ENCODE measurements around the gene HOXB5. TPM values are rescaled to one million over a fixed set of nuclear protein-coding genes. Genes with fewer than 3 reads are reported as not detected.

Gene HOXB5
- total RNA-seq, 2 donors from 2014 or later = 11.0 to 22.7 TPM

DNA sequence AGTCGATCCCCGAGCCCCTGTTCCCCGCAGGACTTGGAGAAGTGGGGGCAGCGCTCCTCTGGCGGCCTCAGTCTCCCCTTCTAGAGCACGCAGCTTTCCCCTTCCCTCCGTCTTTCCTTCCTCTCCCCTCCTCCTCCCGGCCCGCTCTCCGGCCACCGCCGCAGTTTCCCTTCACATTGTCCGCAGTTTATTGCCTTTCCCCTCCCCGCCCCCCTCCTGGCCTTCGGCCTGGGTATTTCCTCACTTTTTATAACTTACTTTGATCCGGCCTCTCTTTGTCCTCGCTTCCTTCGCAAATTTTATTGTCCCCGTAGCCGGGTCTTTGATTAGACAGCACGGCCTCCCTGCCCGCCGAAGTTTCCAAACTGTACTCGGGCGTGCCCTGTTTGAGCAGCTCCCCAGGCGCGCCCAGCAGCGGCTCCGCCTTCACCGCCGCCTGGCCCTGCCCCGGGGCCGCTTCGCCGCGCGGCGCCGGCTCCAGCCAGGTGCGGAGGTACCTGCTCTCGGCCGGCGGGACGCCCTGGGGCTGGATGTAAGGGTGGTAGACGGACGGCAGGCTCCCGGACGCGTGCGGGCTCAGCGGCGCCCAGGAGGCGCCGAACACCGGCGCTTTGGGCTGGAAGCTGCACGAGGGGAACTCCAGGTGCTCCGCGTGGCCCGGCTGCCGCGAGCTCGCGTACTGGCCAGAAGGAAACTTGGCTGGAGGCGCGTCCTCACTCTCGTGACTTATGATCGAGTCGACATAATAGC is 32.1 kb upstream of the HOXB5 start:
- Histone ChIP-seq H3K4me3 (peak overlapping the region; percentile 48), H3K4me1 (peaks cover 8% of the 10 kb centered on the region), H3K9me3 (no peaks in the 10 kb centered on the region), H3K27ac (peak overlapping the region; percentile 82), H3K27me3 (peaks cover 42% of the 10 kb centered on the region), H3K36me3 (no peaks in the 10 kb centered on the region), H3K9ac (ENCODE audit: low read depth in 2 of 2, low read length in 2 of 2) (peak overlapping the region; percentile 71 to 73)
- DNase-seq = peak; percentile 91
- TF ChIP-seq, protein P1, sequence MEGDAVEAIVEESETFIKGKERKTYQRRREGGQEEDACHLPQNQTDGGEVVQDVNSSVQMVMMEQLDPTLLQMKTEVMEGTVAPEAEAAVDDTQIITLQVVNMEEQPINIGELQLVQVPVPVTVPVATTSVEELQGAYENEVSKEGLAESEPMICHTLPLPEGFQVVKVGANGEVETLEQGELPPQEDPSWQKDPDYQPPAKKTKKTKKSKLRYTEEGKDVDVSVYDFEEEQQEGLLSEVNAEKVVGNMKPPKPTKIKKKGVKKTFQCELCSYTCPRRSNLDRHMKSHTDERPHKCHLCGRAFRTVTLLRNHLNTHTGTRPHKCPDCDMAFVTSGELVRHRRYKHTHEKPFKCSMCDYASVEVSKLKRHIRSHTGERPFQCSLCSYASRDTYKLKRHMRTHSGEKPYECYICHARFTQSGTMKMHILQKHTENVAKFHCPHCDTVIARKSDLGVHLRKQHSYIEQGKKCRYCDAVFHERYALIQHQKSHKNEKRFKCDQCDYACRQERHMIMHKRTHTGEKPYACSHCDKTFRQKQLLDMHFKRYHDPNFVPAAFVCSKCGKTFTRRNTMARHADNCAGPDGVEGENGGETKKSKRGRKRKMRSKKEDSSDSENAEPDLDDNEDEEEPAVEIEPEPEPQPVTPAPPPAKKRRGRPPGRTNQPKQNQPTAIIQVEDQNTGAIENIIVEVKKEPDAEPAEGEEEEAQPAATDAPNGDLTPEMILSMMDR (IDR thresholded peaks at IDR 0.05) = no peak
- intact Hi-C loops (cut with DNase I) = loop anchor here (10.0 kb wide), 1 partner anchor 481 kb away; no protein-coding TSS in a partner anchor

DNA sequence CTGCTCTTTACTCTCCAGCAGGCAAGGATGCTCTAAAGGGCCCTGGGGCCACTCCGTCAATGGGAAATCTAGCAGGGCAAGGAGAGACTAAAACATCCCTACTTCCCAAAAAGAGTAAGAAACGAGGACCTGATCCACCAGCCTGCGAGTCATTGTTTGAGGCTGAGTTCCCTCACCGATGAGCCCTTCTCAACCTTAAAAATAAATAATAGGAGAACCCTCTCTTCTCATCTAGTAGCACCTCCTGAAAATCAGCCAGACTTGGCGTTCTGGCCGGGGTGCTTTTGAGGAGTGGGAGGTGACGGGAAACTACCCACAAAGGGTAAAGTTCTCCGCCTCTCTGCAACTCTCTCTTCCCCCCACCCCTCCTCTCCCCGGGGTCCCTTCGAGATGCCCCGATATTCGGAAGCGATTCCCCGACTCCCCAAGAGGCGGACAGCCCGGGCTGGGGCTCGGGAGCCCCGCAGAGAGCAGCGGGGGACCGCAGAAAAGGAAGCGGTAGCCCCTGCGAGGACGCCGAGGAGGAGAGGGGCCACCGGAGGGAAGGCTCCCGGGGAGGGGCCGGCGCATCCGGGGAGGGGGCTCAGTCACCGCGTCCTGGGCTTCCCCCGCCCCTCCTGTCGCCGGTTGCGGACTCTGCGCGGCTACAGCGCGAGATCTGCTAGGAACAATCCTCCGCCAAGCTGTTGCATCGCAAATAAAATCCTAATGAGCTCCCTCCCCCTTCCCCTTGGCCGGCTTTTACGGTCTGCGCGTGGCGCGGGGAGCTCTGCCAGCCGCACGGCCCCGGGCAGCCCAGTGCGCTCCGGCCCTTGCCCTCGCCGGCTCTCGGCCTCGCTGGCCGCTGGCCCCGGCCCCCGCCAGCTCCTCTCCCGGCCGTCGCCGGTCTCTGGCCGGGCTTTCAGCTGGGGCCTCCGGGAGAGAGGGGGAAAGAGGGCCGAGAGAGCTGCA is 31.2 kb upstream of the HOXB5 start:
- peaks cover 44% of the 10 kb centered on the region for H3K27me3 ChIP-seq
- H3K9ac ChIP-seq (ENCODE audit: low read depth in 2 of 2, low read length in 2 of 2) = peak overlapping the region; percentile 71 to 73
- peak overlapping the region; percentile 48 for H3K4me3 ChIP-seq
- DNase-seq = no peak
- TF ChIP-seq, protein P1 (IDR thresholded peaks at IDR 0.05) = no peak
- intact Hi-C loops (cut with DNase I) = loop anchor here (10.0 kb wide), 1 partner anchor 480 kb away; no protein-coding TSS in a partner anchor
- H3K36me3 ChIP-seq = no peaks in the 10 kb centered on the region
- no peaks in the 10 kb centered on the region for H3K9me3 ChIP-seq
- peak overlapping the region; percentile 82 for H3K27ac ChIP-seq
- peaks cover 8% of the 10 kb centered on the region for H3K4me1 ChIP-seq

DNA sequence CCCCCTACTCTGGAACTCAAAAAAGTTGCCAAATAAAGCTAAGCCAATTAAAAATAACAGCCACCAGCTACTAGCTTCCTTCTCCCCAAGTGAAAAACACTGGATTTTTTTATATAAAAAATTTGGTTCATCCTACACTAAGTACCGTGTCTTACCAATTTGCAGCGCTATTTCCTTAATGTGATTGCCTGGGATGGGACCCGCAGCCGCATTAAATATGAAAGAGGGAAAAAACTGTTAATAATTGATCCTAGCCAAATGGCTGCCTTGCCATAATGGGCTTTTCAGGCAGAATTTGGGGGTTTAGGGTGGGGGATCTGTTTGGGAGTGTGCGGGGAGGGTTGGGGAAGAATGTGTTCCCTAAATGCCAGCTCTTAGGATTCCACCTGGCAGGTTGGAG is 30.5 kb upstream of the HOXB5 start:
- H3K4me1 ChIP-seq = peaks cover 5% of the 10 kb centered on the region
- TF ChIP-seq, protein P1 (IDR thresholded peaks at IDR 0.05) = no peak
- H3K4me3 ChIP-seq = no peak overlapping the region
- no peak overlapping the region for H3K27ac ChIP-seq
- intact Hi-C loops (cut with DNase I) = loop anchor here (10.0 kb wide), 1 partner anchor 479 kb away; no protein-coding TSS in a partner anchor
- DNase-seq = no peak
- no peaks in the 10 kb centered on the region for H3K9me3 ChIP-seq
- peaks cover 37% of the 10 kb centered on the region for H3K27me3 ChIP-seq
- peak overlapping the region; percentile 71 to 73 for H3K9ac ChIP-seq (ENCODE audit: low read depth in 2 of 2, low read length in 2 of 2)
- H3K36me3 ChIP-seq = no peaks in the 10 kb centered on the region

- H3K27ac ChIP-seq = no peak overlapping the region
- H3K9me3 ChIP-seq = no peaks in the 10 kb centered on the region
- intact Hi-C loops (cut with DNase I) = loop anchor here (10.0 kb wide), 1 partner anchor 479 kb away; no protein-coding TSS in a partner anchor
- no peak for DNase-seq
- H3K4me3 ChIP-seq = no peak overlapping the region
- no peaks in the 10 kb centered on the region for H3K36me3 ChIP-seq
- H3K27me3 ChIP-seq = peaks cover 37% of the 10 kb centered on the region
- TF ChIP-seq, protein P1 (IDR thresholded peaks at IDR 0.05) = no peak
- peaks cover 3% of the 10 kb centered on the region for H3K4me1 ChIP-seq
- peak overlapping the region in 1 of 2 donors; percentile 60 for H3K9ac ChIP-seq (ENCODE audit: low read depth in 2 of 2, low read length in 2 of 2)
Observed at GRCh38 chr17:48623583-48623982, 30.0 kb upstream of the HOXB5 start.

- TF ChIP-seq, protein P1 (IDR thresholded peaks at IDR 0.05) = no peak
- peaks cover 9% of the 10 kb centered on the region for H3K4me1 ChIP-seq
- intact Hi-C loops (cut with DNase I) = loop anchor here (10.0 kb wide), 1 partner anchor 478 kb away; no protein-coding TSS in a partner anchor
- no peak for DNase-seq
- no peak overlapping the region for H3K4me3 ChIP-seq
- H3K36me3 ChIP-seq = no peaks in the 10 kb centered on the region
- no peaks in the 10 kb centered on the region for H3K9me3 ChIP-seq
- peak overlapping the region in 1 of 2 donors; percentile 59 for H3K9ac ChIP-seq (ENCODE audit: low read depth in 2 of 2, low read length in 2 of 2)
- peaks cover 42% of the 10 kb centered on the region for H3K27me3 ChIP-seq
- H3K27ac ChIP-seq = no peak overlapping the region
Observed at GRCh38 chr17:48622857-48623256, 29.3 kb upstream of the HOXB5 start.

Data from colonic mucosa (tissue), 4 donors.